Stimulated activated CD4-positive, alpha-beta T cell treated with anti-CD3 and anti-CD28 coated beads, Interleukin-15, amount 100 ng/mL, for 48 hours (primary cell): ENCODE data around the gene GASK1B.

Experiments
- DNase-seq, 2 donors: peaks; one replicate each; pipeline ENCODE4 v3.0.0-alpha.2; 2020; ENCODE audit warnings: low read depth in 2 of 2

GASK1B gene

DNA sequence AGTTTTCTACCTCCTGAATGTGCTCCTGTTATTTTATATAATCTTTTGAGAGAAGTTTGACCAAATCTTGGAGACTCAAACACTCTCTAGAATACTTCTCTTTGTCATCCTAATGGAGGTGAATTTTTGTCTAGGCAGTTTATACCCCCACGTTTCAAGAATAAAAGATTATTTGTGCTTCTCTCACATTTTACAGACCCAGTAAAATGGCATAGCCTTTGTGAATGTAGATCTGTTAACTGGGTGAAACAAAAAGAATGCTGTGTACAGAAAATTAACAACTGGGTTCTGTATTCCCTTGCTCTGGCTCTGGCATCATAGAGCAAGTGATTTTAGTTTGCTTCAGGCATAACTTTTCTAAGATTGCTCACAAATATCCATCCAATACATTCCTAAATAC lies 26.1 kb downstream of the GASK1B start:
- no peak for DNase-seq

DNA sequence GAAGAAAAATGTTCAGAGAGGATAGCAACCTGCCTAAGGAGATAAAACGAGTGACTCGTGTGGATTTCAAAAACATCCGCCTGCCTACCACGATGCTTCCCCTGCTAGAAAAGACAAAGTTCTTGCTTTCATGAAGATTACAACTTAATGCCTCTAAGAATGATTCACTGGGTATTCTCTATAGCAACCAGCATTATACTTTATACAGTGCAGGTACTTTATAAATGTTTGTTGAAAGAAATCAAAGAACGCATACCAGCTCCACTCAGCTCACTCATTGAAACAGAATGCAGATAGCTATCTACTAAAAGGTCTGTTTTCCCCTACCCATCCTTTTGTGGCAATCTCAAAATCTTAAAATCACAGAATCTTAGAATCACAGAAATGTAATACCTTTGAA lies 33.7 kb downstream of the GASK1B start:
- DNase-seq: no peak

- DNase-seq: no peak
Observed at GRCh38 chr4:158134222-158134621, 38.6 kb downstream of the GASK1B start.

DNA sequence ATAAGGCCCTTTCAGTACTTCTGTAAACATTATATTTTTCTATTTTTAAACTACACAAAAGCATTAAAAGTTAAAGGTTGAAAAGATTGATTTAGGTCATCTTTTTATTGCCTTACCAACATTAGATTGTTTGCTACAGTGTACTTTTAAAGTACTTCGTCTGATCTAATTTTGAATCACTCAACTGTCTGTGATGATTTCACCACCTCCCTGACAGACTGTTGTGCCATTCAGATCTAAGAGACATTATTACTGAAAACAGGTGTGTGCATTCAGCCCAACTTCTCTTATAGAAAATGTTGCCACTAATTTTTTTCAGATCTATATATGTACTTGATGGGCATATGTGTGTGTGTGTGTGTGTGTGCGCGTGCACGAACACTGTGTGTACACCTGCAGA lies 39.3 kb downstream of the GASK1B start:
- DNase-seq: no peak

- no peak for DNase-seq
Observed at GRCh38 chr4:158131027-158131426, 41.8 kb downstream of the GASK1B start.

DNA sequence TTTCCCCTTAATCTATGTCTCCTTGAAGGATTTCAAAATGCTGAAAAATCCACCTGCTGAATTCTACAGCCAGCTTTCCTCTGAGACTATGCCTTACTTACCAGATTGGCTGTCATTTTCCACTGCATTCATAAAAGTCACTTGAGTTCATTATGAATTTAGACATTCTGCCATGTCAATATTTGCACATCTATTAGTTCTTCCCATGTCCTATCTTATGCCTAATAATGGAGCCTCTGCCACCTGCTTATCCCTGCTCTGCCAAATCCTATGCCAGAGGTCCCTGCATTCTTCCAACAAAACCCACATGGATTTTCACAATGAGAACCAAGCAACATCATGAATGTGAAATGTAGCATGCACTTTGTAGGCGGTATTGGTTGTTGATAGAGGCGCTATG lies 42.6 kb downstream of the GASK1B start:
- no peak for DNase-seq

DNA sequence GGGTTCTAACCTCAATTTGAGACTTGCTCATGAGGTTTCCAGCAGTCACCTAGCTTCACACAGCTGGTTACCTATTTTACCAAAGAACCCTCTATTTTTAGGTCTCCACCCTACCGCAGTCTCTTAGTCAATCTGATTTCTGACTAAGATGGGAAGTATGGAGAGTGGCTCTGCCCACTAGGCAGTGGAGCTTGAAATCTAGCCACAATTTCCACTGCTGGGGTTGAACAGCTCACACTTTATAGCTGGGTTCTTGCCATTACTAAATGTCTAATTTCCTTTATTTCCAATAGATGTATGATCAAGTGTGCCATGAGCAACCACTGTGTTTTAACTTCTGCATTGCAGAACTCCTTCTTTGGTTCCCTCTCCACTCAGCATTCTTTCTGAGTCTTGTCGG lies 43.1 kb downstream of the GASK1B start:
- DNase-seq: no peak

- no peak for DNase-seq
Observed at GRCh38 chr4:158128540-158128939, 44.3 kb downstream of the GASK1B start.

DNA sequence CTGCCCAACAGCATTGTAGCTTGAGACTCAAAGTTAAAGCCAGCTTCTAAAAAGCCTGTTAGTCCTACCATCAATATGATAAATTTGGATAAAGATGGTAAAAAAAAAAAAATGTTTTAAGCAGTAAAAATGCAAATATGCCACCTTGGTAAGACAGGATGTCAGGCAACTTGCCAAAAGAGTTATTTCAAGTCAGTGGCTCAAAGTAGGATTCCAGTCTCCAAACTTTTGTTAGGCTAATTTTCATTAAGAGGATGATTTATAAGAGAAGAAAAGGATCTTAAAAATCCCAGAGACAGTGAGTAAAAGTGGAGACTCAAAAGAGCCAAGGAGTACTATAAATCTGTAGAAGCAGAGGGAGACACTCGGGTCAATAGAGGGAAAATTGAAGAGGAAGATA lies 47.5 kb downstream of the GASK1B start:
- no peak for DNase-seq
